BLaER1 treated with 17β-estradiol and CSF1 and Interleukin-3, amounts not matched to agents 10 nM and 100 nM (cell line): ENCODE measurements around the gene RAB34.

Experiments used
- H3K27ac ChIP-seq, 11 experiments: shearing (Covaris generic); formaldehyde crosslinking; 2 replicates each; pipeline ENCODE4 v1.8.1; 2022
- H3K27me3 ChIP-seq, 11 experiments: shearing (Covaris generic); formaldehyde crosslinking; 2 replicates each; pipeline ENCODE4 v1.8.1; 2022
- H3K36me3 ChIP-seq, 11 experiments: shearing (Covaris generic); formaldehyde crosslinking; 2 replicates each; pipeline ENCODE4 v1.8.1; 2022
- H3K4me1 ChIP-seq, 10 experiments: shearing (Covaris generic); formaldehyde crosslinking; 2 replicates each; pipeline ENCODE4 v1.8.1; 2022
- H3K4me2 ChIP-seq, 11 experiments: shearing (Covaris generic); formaldehyde crosslinking; 2 replicates each; pipeline ENCODE4 v1.8.1; 2022
- H3K4me3 ChIP-seq, 10 experiments: shearing (Covaris generic); formaldehyde crosslinking; 2 replicates each; pipeline ENCODE4 v1.8.1; 2022
- H3K9ac ChIP-seq, 11 experiments: shearing (Covaris generic); formaldehyde crosslinking; 2 replicates each; pipeline ENCODE4 v1.8.1; 2022
- H3K9me3 ChIP-seq, 11 experiments: shearing (Covaris generic); formaldehyde crosslinking; replicated peaks in 1 of 11; 2 replicates each; pipeline ENCODE4 v1.8.1; 2022
- H4K20me1 ChIP-seq, 11 experiments: shearing (Covaris generic); formaldehyde crosslinking; 2 replicates each; pipeline ENCODE4 v1.8.1; 2022
- Cebpa-rat ChIP-seq, 11 experiments: shearing (Covaris generic); IDR thresholded peaks; 2 replicates each; pipeline ENCODE4 v1.8.1; 2022

Gene RAB34, protein sequence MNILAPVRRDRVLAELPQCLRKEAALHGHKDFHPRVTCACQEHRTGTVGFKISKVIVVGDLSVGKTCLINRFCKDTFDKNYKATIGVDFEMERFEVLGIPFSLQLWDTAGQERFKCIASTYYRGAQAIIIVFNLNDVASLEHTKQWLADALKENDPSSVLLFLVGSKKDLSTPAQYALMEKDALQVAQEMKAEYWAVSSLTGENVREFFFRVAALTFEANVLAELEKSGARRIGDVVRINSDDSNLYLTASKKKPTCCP

GRCh38 chr17:28717578-28718332 is at the start of gene RAB34:
Gene RAB34, minus strand, starts transcription at chr17:28717868. Its CDS starts 602 bp downstream, at chr17:28717266.
- Histone ChIP-seq H3K27me3 (no peaks in the 10 kb centered on the region), H3K27ac (peak within 1 kb of the TSS; percentile 86 to 99 (median 96)), H3K4me2 (peak within 1 kb of the TSS; percentile 83 to 99 (median 97)), H3K9ac (peak within 1 kb of the TSS; percentile 83 to 99 (median 96)), H3K36me3 (peaks cover 41 to 61% (median 55%) of the 10 kb centered on the region in 11 experiments), H3K4me1 (peaks cover 47 to 64% (median 56%) of the 10 kb centered on the region in 10 experiments), H4K20me1 (peaks cover 21 to 61% (median 44%) of the 10 kb centered on the region in 11 experiments), H3K4me3 (peak within 1 kb of the TSS; percentile 71 to 97 (median 86)), H3K9me3 (no peaks in the 10 kb centered on the region)
- TF ChIP-seq Cebpa-rat (IDR thresholded peaks at IDR 0.05) = no peak

- Histone ChIP-seq H3K27me3 (no peaks in the 10 kb centered on the region), H3K4me3 (no peak overlapping the region), H3K9ac (no peak overlapping the region), H3K9me3 (no peaks in the 10 kb centered on the region), H3K4me2 (no peak overlapping the region), H3K36me3 (peaks cover 25 to 73% (median 52%) of the 10 kb centered on the region in 11 experiments), H4K20me1 (peaks cover 20 to 74% (median 61%) of the 10 kb centered on the region in 11 experiments; a peak in 20 of 22 replicates), H3K27ac (no peak overlapping the region), H3K4me1 (peaks cover 12 to 27% (median 20%) of the 10 kb centered on the region in 10 experiments)
- TF ChIP-seq Cebpa-rat (IDR thresholded peaks at IDR 0.05) = no peak
Observed at GRCh38 chr17:28765038-28765437, 47.4 kb upstream of the RAB34 start.

DNA sequence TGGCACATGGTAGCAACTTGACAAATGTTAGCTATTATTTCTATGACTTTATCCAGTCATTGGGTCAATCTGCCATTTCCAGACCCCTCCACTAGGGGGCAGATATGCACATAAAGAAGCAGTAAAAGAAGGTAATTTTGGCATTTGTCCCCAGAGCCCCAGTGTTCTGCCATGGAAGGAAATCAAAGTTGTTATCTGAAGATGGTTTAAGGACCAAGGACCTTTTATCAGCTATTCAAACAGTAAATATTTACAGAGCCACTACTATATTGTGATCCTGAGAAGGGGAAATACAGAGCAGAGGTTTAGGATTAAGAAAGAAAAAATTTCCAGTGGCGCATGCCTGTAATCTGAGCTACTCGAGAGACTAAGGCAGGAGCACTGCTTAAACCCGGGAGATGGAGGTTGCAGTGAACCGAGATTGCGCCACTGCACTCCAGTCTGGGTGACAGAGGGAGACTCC is 46.2 kb upstream of the RAB34 start:
- Histone ChIP-seq H3K9ac (no peak overlapping the region; a peak in 1 of 22 replicates), H4K20me1 (peaks cover 20 to 74% (median 61%) of the 10 kb centered on the region in 11 experiments; a peak in 20 of 22 replicates), H3K36me3 (peaks cover 37 to 83% (median 64%) of the 10 kb centered on the region in 11 experiments), H3K4me1 (peaks cover 12 to 27% (median 20%) of the 10 kb centered on the region in 10 experiments), H3K27me3 (no peaks in the 10 kb centered on the region), H3K9me3 (no peaks in the 10 kb centered on the region), H3K4me3 (no peak overlapping the region), H3K4me2 (no peak overlapping the region), H3K27ac (no peak overlapping the region)
- no peak for TF ChIP-seq Cebpa-rat (IDR thresholded peaks at IDR 0.05)

GRCh38 chr17:28763137-28763799 is 45.6 kb upstream of the RAB34 start:
- Histone ChIP-seq H3K9me3 (no peaks in the 10 kb centered on the region), H3K36me3 (peaks cover 43 to 83% (median 69%) of the 10 kb centered on the region in 11 experiments), H3K27ac (no peak overlapping the region)

DNA sequence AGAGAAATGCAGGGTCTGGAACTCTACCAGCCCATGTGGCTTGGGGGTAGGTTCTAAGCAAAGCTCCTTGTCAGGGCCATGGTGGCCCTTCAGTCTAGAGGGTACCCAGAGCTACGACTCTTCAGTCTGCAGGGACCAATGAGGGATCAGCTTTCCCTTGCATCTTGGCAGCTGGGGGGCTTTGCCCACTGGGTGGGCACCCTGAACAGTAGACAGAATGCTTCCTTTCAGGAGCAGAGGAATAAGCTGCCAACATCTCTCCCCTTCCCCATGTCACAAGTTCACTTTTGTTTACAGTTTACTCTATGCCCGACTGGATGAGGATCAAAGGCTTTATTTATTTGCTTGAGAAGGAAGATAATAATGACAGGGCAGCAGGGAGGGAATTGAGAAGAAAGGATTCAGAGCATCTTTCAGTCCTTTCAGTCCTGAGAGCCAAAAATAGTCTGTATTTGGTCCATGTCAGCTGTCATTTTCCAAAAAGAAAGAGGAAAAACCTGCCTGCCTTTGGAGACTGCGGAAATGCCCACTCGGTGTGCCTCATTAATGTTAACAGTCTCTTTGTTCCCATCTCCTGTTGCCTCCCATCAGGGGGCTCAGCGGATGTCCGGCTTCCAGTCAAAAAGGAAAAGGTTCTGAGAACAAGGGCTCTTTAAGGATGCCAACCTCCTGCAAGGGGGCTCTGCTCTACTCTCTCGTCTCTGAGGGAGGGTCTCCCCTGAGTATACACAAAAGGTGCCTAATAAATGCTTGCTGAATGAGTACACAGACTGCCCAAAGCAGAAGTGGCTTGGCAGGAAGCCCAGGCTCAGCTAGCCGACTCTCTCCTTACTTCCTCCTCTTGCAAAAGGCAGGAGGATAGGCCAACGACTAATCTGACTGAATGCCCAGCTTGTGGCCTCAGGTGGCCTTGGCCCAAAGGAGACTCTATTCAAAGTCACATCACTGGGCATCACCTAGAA is 43.2 kb upstream of the RAB34 start:
- Histone ChIP-seq H3K4me3 (no peak overlapping the region), H3K27me3 (no peaks in the 10 kb centered on the region), H3K27ac (peak overlapping the region in 8 of 11 experiments; percentile 0 to 58 (median 37); a peak in 12 of 22 replicates), H3K4me2 (peak overlapping the region in 10 of 11 experiments; percentile 9 to 68 (median 47); a peak in 19 of 22 replicates), H3K4me1 (peaks cover 12 to 27% (median 20%) of the 10 kb centered on the region in 10 experiments), H3K36me3 (peaks cover 50 to 83% (median 72%) of the 10 kb centered on the region in 11 experiments), H4K20me1 (peaks cover 5 to 65% (median 44%) of the 10 kb centered on the region in 11 experiments; a peak in 20 of 22 replicates), H3K9ac (peak overlapping the region in 9 of 11 experiments; percentile 14 to 44 (median 25); a peak in 11 of 22 replicates), H3K9me3 (no peaks in the 10 kb centered on the region)
- no peak for TF ChIP-seq Cebpa-rat (IDR thresholded peaks at IDR 0.05)

More at GRCh38 chr17:28763137-28763799, 45.6 kb upstream of the RAB34 start:
- no peaks in the 10 kb centered on the region for H3K27me3 ChIP-seq
- H4K20me1 ChIP-seq = peaks cover 20 to 74% (median 61%) of the 10 kb centered on the region in 11 experiments; a peak in 20 of 22 replicates
- peaks cover 12 to 27% (median 20%) of the 10 kb centered on the region in 10 experiments for H3K4me1 ChIP-seq
- H3K9ac ChIP-seq = no peak overlapping the region; a peak in 1 of 22 replicates
- TF ChIP-seq Cebpa-rat (IDR thresholded peaks at IDR 0.05) = no peak
- no peak overlapping the region for H3K4me2 ChIP-seq
- H3K4me3 ChIP-seq = no peak overlapping the region

- H3K4me1 ChIP-seq = peaks cover 12 to 27% (median 20%) of the 10 kb centered on the region in 10 experiments
- H4K20me1 ChIP-seq = peaks cover 5 to 60% (median 45%) of the 10 kb centered on the region in 11 experiments; a peak in 20 of 22 replicates
- no peak overlapping the region for H3K9ac ChIP-seq
- no peak overlapping the region for H3K27ac ChIP-seq
- H3K36me3 ChIP-seq = peaks cover 46 to 83% (median 70%) of the 10 kb centered on the region in 11 experiments
- no peaks in the 10 kb centered on the region for H3K9me3 ChIP-seq
- no peak for TF ChIP-seq Cebpa-rat (IDR thresholded peaks at IDR 0.05)
- no peak overlapping the region for H3K4me3 ChIP-seq
- no peaks in the 10 kb centered on the region for H3K27me3 ChIP-seq
- no peak overlapping the region for H3K4me2 ChIP-seq
Observed at GRCh38 chr17:28759256-28759865, 41.7 kb upstream of the RAB34 start.

DNA sequence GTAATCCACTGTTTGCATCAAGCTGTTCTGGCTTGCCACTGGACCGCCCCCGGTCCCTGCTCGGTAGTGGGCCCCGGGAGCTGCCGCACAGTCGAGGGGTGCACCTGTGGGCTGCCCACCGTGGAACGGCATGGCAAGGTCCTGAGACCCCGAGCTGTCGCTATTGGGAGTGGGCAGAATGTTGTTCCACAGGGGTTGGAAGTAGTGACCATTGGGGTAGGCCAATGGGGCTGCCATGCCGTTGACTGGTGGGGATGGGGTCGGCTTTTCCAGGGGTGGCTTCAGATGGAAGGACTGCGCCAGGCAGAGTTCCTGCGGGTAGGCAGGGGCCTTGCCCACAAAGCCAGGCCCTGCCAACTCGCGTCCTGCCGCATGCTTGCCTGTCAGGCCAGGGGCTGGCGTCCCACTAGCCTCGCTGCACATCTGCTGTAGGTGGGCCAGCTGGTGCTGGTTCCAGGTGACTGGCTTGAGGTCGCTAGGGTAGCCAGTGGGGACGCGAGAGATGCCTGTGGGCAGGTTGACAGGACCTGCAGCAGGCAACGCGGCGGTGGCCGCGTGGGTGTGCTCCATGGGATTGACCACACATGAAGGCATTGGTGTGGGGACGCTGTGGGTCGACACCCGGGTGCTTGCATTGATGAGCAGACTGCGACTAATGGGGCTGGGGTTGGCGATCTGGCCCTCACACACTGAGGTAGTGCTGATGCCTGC is 40.9 kb upstream of the RAB34 start:
- H3K4me1 ChIP-seq = peaks cover 12 to 25% (median 20%) of the 10 kb centered on the region in 10 experiments
- no peak overlapping the region for H3K4me3 ChIP-seq
- no peaks in the 10 kb centered on the region for H3K9me3 ChIP-seq
- H3K27ac ChIP-seq = no peak overlapping the region
- no peak overlapping the region for H3K4me2 ChIP-seq
- H3K27me3 ChIP-seq = no peaks in the 10 kb centered on the region
- no peak overlapping the region for H3K9ac ChIP-seq
- TF ChIP-seq Cebpa-rat (IDR thresholded peaks at IDR 0.05) = no peak
- H3K36me3 ChIP-seq = peaks cover 46 to 84% (median 69%) of the 10 kb centered on the region in 11 experiments
- H4K20me1 ChIP-seq = peaks cover 5 to 62% (median 49%) of the 10 kb centered on the region in 11 experiments; a peak in 20 of 22 replicates
